Testis (tissue), 3 donors: Measurements from ENCODE around the gene MRPS24. TPM values are rescaled to one million over a fixed set of nuclear protein-coding genes. Genes with fewer than 3 reads are reported as not detected.

Experiments used
- DNase-seq: peaks from one replicate; pipeline ENCODE4 v3.0.0-alpha.2; 2019
- H3K27ac ChIP-seq, 2 donors: fragments of 200-600 bp; sonication (generic); one replicate each; pipeline ENCODE4 v1.5.1; 2019
- H3K27me3 ChIP-seq: fragments of 200-600 bp; sonication (generic); one replicate; pipeline ENCODE4 v1.5.1; 2019
- H3K36me3 ChIP-seq: fragments of 200-600 bp; sonication (generic); one replicate; pipeline ENCODE4 v1.5.1; 2017; ENCODE audit warnings: low read depth; ENCODE audit errors: missing control alignments
- H3K4me1 ChIP-seq: fragments of 200-600 bp; sonication (generic); one replicate; pipeline ENCODE4 v1.5.1; 2019
- H3K4me3 ChIP-seq, 2 donors: fragments of 200-600 bp; sonication (generic); one replicate each; pipeline ENCODE4 v1.5.1; 2017 to 2019
- H3K9me3 ChIP-seq: fragments of 200-600 bp; sonication (generic); one replicate; pipeline ENCODE4 v1.5.1; 2017
- POLR2A ChIP-seq: fragments of 450-650 bp; IDR thresholded peaks from one replicate; pipeline ENCODE4 v1.6.1; 2017; ENCODE audit warnings: antibody characterized with exemption, mild to moderate bottlenecking, moderate library complexity
- WGBS, 2 donors: methylation state at CpG; one replicate each; pipeline ENCODE4 v1.1.5; 2018; 5-methylcytosine and 5-hydroxymethylcytosine counted together
- intact Hi-C: fragments of 100-400 bp; cut with DNase I; formaldehyde crosslinking; loops from one replicate; pipeline ENCODE4 v1.15.1; 2023; ENCODE audit warnings: low total_unique reads
- polyA plus RNA-seq: library from polyadenylated mRNA; stranded (reverse); fragments of 350-450 nt; fragmentation: Illumina TruSeq; extraction: RNeasy Lipid Tissue Mini Kit (QIAGEN cat#74804); gene quantifications from one replicate; pipeline ENCODE4 v1.2.3, GENCODE V29; 2014; ENCODE audit warnings: low read depth, low replicate concordance; ENCODE audit not compliant: insufficient read depth
- total RNA-seq, 2 donors: library from RNA; depleted of rRNA; stranded (reverse); fragments of >200 nt; gene quantifications; one replicate each; pipeline ENCODE4 v1.2.3, GENCODE V29; 2016
- TF ChIP-seq, protein P1 (sequence below), 3 experiments: fragments of 450-650 bp in 2 of 3; fragments of 200-600 bp in 1 of 3; sonication (generic) in 1 of 3; IDR thresholded peaks; one replicate each; pipeline ENCODE4 v1.5.1; 2016 to 2019; ENCODE audit warnings: antibody characterized with exemption in 3 of 3, mild to moderate bottlenecking in 2 of 3, moderate library complexity in 1 of 3

MRPS24 gene
- total and polyA plus RNA-seq, 3 donors from 2014 or later: 71.1 to 115 (median 80.8) TPM

DNA sequence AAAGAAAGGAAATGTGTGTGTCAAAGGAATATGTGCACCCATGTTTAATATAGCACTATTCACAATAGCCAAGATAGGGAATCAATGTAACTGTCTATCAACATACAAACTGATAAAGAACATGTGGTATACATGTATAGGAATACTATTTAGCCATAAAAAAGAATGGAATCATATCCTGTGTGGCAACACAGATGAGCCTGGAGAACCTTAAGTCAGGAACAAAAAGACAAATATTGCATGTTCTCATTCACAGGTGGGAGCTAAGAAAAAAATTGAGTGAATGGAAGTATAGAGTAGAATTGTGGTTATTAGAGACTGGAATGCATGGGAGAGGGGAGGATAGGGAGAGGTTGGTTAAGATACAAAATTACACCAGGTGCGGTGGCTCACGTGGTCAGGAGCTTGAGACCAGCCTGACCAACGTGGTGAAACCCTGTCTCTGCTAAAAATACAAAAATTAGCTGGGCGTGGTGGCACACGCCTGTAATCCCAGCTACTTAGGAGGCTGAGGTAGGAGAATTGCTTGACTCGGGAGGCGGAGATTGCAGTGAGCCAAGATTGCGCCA lies 26.6 kb upstream of the MRPS24 start:
- TF ChIP-seq, protein P1, sequence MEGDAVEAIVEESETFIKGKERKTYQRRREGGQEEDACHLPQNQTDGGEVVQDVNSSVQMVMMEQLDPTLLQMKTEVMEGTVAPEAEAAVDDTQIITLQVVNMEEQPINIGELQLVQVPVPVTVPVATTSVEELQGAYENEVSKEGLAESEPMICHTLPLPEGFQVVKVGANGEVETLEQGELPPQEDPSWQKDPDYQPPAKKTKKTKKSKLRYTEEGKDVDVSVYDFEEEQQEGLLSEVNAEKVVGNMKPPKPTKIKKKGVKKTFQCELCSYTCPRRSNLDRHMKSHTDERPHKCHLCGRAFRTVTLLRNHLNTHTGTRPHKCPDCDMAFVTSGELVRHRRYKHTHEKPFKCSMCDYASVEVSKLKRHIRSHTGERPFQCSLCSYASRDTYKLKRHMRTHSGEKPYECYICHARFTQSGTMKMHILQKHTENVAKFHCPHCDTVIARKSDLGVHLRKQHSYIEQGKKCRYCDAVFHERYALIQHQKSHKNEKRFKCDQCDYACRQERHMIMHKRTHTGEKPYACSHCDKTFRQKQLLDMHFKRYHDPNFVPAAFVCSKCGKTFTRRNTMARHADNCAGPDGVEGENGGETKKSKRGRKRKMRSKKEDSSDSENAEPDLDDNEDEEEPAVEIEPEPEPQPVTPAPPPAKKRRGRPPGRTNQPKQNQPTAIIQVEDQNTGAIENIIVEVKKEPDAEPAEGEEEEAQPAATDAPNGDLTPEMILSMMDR (IDR thresholded peaks at IDR 0.05): no peak
- TF ChIP-seq POLR2A: no peak
- Histone ChIP-seq H3K4me3 (no peak overlapping the region), H3K36me3 (no peaks in the 10 kb centered on the region), H3K9me3 (no peaks in the 10 kb centered on the region), H3K4me1 (no peaks in the 10 kb centered on the region), H3K27ac (no peak overlapping the region), H3K27me3 (no peaks in the 10 kb centered on the region)
- no peak for DNase-seq
- WGBS, 2 donors: 72 to 74% methylated on average over 8 of the region's 8 CpGs
- intact Hi-C loops: no loop called here

DNA sequence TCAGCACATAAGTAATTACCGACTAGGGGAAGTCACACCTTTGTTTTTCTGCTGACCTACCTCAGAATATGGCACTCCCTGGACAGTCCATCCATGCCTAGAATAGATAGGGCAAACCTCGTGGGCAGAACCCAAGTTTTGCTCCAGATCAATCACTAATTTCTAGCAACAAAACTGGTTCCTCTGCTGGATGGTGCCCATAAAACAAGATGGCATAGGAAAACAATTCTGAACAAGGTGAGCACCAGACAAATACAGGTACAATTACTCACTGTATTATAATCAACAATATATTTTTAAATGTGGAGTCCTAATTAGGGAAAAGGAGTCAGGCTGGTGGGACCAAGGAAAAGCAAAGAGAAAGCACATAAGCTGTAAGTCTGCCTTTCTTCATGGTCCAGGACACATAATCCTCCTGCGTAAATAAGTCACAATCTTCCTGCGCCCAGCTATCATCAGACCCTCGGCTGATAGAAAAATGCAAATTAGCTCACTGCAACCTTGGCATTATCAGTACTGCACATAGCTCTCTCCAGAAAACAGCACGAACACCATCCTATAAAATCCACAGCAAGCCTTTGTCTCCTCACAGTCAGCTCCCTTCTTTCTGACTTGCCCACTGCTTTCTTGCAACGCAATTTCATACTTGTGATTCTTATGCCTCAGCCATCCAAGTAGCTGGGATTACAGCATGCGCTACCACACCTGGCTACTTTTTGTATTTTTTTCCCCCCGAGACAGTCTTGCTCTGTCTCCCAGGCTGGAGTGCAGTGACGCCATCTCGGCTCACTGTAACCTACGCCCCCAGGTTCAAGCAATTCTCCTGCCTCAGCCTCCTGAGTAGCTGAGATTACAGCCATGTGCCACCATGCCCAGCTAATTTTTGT lies 22.0 kb upstream of the MRPS24 start:
- H3K27ac ChIP-seq: no peak overlapping the region
- no peaks in the 10 kb centered on the region for H3K9me3 ChIP-seq
- no peak for TF ChIP-seq POLR2A
- TF ChIP-seq, protein P1 (IDR thresholded peaks at IDR 0.05): no peak
- no peaks in the 10 kb centered on the region for H3K36me3 ChIP-seq
- 62 to 71% methylated on average over 12 of the region's 12 CpGs for WGBS, 2 donors
- DNase-seq: no peak
- H3K27me3 ChIP-seq: no peaks in the 10 kb centered on the region
- H3K4me3 ChIP-seq: no peak overlapping the region
- H3K4me1 ChIP-seq: no peaks in the 10 kb centered on the region
- intact Hi-C loops: no loop called here

DNA sequence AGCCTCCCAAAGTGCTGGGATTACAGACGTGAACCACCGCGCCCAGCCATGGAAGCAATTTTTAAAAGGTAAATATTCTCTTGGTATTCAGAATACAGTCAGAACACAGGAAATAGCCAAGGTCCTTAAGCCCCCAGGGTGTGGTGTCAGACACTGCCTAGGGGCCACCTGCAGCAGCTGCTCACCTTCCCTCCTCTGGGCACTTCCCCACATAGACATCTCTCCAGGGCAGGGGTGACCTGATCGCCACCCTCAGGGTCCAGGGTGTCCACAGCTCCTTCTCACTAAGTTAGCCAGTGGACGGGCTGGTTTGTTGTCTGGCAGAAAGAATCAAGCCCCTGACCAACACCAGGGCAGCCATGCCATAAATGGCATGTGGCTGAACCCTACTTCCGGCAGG lies 21.2 kb upstream of the MRPS24 start:
- no peaks in the 10 kb centered on the region for H3K36me3 ChIP-seq
- no peaks in the 10 kb centered on the region for H3K9me3 ChIP-seq
- no peak overlapping the region for H3K4me3 ChIP-seq
- 92 to 93% methylated on average over 6 of the region's 6 CpGs for WGBS, 2 donors
- H3K4me1 ChIP-seq: no peaks in the 10 kb centered on the region
- no peak overlapping the region for H3K27ac ChIP-seq
- TF ChIP-seq, protein P1 (IDR thresholded peaks at IDR 0.05): no peak
- no peak for TF ChIP-seq POLR2A
- no peak for DNase-seq
- intact Hi-C loops: no loop called here
- no peaks in the 10 kb centered on the region for H3K27me3 ChIP-seq

DNA sequence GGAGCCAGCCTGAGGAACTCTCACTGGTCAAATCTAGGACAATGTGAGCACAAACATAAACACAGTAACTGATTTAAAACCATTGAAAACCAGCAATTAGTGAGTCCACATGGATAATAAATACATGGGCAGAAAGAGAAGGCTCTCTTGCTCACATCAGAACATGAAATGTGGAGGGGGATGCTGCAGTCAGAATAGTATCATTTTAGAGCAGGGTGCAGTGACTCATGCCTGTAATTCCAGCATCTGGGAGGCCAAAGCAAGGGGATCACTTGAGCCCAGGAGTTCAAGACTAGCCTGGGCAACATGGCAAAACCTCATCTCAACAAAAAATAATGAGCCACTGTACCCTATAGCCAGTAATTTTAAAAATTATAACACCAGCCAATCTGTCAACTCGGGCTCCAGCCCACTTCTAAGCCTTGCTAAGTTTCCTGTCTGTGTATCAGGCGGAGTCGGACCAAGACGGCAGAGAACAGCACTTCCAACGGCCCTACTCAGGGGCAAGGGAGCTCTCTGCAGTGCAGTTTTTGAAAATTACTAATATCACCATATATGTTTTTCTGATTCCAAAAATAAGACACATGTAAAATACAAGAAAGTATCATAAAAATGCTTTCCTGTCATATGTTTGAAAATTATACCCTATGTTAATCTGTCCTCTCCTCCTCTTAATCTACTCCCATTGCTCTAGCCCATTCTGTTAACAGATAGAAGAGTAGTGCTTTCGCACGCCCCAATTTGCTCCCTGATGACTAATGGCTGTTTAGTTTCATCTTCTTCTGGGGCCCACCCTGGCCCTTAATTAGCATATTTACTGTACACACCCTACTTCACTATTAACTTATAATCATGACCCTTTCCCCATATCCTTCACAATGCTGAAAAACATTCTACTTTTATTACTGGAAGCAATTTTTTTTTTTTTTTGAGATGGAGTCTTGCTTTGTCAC lies 20.0 kb upstream of the MRPS24 start:
- DNase-seq: no peak
- intact Hi-C loops: no loop called here
- Histone ChIP-seq H3K27ac (no peak overlapping the region), H3K36me3 (no peaks in the 10 kb centered on the region), H3K4me3 (no peak overlapping the region), H3K27me3 (no peaks in the 10 kb centered on the region), H3K4me1 (no peaks in the 10 kb centered on the region), H3K9me3 (no peaks in the 10 kb centered on the region)
- TF ChIP-seq, protein P1 (IDR thresholded peaks at IDR 0.05): no peak
- TF ChIP-seq POLR2A: no peak
- 87 to 90% methylated on average over 7 of the region's 7 CpGs for WGBS, 2 donors
